Measurements from ENCODE around the gene TMEM145.

TMEM145 gene

DNA sequence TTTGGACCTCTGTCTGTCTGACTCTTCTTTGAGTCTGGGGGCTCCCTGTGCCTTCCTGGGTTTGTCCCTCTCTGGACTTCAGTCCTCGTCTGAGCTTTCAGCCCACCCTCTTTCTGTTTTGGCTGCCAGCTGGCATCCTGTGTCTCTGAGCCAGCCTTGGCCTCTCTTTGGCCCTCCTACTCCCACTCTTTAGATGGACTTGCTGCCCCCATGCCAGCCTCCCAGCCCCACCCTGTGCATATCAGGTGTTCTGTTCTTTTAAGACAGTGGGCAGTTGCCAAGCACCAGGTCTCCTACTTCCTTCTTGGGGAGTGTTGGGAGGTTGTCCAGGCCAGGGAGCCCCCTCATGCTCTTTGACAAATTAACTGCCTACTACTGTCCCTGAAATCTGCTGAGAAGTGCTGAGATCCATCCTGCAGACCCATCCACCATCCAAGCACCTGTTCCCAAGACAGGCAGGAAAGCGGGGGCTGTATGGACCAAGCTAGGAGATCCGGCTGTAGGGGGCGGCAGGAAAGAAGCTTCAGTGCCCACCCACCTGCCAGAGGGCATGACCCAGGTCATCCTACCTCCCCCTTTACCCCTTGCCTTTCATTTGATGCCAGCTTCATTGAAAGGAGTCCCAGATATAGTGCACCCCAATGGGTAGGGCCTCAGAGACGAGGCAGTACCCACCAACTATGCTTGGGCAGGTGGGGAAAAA is 34.5 kb upstream of the TMEM145 start:
- no peak for DNase-seq

DNA sequence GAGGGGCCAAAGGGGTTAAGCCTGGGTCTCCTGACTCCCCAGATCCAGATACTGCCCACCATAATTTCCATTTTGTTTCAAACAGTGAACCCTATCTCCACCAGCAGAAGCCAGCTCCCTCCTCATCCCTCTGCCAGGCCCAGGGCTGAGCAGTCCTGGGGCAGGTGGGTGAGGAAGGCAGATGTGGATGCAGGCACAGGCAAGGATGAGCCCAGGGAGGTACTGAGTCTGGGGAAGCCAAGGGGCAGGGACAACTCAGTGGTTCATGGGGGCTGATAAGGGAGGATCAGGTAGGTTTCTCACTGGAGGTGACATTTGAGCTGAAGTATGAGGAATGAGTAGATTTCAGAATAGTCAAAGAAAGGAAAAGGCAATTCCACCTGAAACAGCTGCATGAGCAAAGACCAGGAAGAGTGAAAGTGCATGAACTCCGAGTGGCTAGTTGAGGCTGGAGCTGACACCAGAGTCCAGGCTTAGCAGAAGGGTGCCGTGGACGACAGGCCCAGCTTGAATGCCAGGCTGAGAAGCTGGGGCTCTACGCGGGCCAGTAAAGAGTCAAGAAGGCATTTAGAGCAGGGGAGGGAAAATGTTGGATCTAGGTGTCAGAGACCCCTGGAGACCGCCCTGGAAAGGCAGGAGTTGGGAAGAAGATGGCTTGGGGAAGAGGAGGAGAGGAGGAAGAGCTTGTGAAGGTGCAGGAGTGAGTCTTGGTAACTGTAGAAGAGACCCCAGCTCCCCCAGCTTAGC is 33.8 kb upstream of the TMEM145 start:
- no peak for DNase-seq

DNA sequence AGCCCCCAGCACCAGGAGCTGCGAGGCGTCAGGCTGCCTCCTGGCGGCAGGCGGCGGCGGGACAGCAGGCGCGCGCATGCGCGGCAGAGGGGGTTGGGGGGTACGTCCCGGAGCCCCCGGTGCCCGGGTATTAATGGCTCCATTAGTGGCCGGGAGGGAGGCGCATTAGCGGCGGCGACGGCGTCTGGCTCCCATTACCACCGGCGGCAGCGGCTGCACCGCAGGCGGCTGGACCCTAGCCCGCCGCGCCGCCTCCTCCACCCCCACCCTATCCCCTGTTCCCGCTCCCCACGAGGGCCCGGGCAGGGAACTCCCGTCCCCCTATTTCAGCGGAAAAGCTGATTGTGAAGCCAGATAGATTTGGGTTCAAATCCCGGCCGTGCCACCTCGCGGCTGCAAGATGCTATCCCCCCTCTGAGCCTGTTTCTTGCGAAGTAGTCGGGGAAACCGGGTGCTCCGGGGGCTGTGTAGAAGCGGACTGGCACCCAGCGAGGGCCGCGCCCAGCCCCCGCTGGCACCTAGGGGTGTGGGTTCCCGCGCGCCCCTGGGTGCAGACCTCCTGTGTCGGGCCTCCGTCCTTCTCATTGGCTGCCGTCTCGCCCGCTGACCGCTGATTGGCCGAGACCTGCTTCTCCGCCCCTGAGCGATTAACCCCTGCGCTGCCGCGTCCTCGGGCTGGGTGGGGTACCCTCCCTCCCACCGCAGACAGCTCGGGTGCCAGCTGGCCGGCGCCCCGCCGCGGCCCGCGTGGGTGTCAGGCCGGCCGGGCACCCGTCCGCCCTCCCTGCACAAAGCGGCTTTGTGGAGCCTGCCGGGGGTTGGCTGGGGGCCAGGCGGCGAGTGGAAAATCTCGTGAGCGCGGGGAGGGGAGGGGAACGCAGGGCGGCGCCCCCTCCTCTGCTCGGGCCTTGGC is 33.0 kb upstream of the TMEM145 start:
- DNase-seq, result peak; percentile 95

DNA sequence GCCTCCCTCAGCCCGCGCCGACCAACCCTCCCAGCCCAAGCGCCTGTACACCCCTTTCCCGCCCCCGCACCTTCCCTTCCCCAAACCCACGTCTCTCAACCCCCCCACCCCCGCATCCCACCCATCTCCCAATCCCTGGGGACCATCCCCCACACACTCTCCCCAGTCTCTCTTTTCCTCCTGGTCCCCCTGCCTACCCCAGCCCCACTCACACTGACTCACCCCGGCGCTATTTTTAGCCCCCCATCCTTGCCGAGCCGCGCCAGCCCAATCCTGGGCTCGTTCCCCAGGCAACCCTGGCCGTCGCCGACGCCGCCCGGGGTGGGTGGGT is 32.3 kb upstream of the TMEM145 start:
- DNase-seq, result no peak

DNA sequence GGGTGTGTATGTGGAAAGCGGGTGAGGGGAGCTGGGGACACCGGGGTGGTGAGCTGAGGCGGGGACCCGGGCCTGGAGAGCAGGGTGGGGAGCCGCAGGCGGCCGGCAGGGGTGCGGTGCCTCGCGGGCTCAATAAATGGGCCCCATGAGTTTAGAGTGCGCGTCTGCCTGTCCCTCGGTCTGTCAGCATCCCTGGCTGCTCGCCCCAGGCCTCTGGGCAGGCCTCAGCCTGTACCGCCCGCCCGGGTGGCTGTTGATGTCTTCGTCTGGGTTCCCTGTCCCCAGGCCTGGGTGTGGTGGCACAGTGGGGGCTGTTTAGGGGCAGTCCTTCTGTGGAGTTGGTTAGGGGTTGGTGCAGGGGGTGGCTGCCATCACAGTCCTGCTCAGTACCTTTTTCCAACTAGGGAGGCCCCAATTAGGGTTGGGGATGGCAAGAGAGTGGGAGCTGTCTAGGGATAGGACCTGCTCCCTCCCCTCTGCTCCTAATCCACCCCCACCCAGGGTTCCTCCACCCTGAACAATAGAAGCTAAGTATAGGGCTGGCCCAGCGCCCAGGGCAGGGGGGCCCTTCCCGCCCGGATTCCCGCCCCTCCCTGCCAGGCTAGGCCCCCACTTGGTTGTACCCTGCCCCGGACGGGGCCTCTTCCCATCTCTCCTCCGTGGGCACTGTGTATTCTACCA is 31.8 kb upstream of the TMEM145 start:
- DNase-seq, result peak; percentile 62

DNA sequence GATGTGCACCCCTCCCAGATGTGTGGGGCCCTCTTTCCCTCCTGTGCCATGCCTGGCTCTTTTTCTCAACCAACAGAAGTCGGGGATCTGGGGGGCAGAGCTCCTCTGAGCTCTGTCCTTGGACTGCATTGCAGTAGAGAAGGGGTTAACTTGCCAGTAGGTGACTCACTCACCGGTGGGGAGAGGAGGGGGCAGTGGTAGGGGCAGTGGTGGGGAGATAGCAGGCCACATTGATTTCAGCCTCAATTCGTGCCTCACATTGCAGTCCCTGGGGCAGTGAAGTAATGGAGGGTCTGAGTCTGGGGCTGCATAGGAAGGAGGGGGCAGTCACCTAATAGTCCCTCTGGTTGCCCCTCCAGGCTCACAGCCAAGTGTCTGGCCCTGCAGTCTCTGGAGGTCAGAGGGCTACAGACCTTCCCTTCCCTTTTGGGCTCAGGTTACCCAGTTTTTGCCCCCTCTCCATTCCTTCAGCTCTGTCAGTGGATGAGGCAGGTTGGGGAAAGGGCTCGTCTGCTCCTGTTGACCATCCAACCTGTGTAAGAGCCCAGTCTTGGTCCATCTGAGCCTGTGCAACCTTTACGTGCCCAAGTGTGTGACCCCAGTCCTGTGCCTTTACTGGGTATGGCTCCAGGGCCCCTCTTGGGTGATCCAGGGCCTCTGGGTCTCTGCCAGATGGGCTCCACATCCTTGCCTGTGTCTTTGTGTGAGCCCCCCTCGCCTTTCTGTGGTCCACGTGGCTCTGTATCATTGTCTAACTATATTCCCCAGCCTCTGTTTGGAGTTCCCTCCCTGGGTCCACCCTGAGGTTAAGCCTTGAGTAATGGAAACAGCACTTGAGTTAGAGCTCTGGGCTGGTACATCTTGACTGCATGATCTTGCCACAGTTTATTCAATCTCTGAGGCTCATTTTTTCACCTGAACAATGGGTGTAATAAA is 31.0 kb upstream of the TMEM145 start:
- peak; percentile 47 for DNase-seq

DNA sequence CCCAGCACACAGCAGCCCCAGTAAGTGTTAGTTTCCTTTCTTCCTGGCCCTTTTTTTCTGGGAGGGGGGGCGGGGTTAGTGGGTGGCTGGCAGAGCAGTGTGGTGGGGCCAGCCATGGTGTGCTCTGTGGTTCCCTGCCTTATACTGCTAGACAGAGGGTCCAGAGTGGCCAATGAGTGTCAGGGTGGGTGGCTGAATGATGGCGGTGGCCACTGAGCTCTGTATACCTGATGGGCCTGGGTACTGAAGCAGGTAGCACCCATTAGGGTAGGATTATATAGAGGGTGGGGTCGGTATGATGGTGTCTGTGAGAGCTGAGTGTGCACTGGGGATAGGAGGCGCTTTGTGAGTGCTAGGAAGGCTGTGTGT is 30.3 kb upstream of the TMEM145 start:
- no peak for DNase-seq

DNA sequence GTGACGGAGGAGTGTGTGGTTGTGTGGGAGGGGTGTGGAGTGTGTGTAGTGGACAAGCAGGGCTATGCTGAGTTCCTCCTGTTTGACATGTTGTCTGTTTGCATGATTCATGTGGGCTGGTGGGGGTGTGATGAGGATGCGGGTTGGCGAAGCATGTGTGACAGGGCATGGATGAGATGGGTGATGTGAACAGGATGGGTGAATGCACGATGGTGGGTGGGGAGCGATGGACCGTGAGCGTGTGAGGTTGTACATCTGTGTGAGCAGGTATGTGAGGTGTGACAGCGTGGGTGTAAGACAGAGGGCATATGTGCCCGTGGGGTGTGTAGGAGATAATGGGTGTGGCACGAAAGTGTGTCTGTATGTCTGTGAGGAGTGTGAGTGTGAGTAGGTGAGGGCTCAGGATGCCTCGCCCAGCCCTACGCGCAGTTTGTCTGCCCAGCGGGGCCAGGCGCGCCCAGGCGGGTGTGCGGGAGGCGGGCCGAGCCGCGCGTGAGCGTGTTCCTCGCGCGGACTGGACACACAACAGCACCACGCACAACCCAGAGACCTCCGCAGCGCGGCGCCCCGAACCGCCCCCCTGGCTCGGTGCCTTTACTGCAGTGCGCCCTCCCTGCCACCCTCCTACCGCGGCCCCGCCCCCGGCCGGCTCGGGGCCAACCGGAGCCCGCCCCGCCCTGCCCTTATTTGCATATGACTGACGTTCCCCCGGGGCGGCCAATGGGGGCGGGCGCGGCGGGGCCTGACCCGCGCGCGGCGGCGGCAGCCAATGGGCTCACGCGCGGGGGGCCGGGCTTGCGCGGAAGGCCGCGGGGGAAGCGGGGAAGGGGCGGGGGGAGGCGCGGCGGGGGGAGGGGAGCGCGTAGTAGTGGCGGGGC is 29.7 kb upstream of the TMEM145 start:
- DNase-seq, result peak; percentile 89

DNA sequence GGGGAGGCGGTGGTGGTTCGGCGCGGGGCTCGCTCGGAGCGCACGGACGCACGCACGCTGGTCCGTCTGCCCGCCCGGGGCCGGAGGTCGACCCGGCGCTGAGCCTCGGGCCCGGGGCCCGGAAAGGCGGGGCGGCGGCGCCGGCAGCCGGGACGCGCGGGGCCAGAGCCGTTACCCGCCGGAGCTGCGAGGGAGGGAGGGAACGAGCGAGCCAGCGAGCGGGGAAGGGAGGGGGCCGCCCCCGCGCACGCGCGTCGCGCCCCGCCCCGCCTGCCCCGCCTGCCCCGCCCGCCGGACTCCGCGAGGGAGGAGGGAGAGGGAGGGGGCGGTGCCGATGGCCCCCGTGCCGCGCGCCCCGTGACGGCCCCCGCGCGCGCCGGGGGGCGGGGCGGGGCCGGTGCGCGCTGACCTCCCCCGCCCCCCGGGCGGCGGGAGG is 29.0 kb upstream of the TMEM145 start:
- no peak for DNase-seq

DNA sequence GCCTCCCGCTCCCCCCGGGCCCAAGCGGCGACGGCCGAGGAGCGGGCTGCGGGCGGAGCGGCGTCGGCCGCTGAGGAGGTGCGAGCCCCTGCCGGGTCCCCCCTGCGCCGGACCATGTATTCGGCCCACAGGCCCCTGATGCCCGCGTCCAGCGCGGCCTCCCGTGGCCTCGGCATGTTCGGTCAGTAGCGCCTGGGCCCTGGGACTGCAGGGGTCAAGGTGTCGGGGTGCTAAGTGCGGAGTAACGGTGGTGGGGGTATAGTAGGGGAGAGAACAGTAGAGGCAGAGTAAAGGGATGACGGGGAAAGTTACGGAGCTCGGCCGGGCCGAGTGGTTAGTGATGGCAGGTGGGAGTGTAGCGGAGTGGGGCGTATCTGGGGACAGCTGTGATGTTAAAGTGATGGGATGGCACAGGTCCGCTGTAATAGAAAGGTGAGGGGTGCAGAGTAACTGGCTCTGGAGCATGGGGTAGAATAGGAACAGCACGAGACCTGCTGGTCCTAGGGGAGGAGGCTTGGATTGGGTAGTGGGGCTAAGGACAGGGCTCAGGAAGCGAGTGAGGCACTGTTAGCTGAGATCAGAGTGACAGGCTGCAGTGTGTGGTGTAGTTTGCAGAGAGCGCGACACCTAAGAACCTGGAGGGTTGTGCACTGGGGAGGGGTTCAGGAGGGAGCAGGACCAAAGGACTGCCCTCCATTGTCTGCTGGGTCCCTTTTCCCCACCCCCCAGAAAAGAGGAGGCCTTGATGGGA is 28.3 kb upstream of the TMEM145 start:
- peak; percentile 65 for DNase-seq

DNA sequence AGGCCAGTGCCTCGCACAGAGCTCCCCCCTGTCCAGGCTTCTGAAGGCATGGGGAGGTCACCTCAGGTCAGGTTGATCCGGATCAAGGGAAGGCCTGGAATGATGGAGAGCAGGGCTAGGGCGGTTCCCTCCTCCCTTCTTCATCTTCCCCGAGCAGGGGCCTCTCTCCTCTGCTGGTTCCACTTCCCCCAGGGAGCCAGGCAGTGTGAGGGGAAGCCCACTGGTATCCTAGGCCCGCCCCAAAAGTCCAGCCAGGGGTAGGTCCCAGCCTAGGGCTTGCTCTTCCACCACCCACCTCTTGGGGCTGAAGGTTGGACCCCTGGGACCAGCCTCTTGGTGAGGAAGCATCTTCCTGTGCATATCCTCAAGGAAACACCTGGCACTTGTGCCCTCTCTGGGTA is 27.6 kb upstream of the TMEM145 start:
- DNase-seq, result peak; percentile 49

DNA sequence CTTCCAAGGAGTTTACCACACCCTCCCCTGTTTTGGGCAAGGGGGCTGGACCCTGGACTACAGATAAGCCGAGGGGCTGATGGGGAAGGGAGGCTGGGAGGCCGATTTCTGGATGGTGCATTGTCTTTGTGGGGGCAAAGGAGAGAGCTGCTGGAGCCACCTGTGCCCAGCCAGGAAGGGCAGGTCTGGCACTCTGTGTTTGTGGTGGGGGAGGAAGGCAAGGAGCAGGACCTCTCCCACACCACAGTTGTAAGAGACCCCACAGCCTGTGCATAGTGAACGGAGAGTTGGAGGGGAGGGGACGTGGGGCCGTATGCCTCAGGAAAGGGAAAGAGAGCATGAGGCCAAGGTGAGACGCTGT is 27.1 kb upstream of the TMEM145 start:
- no peak for DNase-seq

DNA sequence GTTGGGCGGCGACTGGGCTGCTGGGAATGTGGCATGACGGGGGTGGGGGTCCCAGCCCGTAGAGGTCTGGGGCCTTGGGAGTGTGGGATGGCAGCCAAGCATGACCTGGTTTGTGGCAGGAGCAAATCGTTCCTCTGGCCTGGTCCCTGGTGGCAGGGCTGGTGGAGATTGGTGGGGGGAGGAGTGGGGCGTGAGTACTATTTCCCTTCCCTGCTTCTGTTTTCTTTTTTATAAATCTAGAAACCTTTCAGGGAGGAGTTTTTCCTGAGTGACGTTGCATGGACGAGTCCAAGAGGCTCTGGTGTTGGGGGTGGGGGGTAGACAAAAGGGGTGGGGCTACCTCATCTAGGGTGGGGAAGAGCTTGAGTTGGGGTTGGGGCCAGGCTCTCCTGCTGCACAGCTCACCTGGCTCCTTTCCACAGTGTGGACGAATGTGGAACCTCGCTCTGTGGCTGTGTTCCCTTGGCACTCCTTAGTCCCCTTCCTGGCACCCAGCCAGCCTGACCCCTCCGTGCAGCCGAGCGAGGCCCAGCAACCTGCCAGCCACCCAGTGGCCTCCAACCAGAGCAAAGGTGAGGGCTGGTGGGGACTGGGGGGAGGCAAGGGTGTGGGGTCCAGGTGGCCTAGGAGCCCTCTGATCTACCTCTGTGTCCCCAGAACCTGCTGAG is 26.6 kb upstream of the TMEM145 start:
- no peak for DNase-seq

DNA sequence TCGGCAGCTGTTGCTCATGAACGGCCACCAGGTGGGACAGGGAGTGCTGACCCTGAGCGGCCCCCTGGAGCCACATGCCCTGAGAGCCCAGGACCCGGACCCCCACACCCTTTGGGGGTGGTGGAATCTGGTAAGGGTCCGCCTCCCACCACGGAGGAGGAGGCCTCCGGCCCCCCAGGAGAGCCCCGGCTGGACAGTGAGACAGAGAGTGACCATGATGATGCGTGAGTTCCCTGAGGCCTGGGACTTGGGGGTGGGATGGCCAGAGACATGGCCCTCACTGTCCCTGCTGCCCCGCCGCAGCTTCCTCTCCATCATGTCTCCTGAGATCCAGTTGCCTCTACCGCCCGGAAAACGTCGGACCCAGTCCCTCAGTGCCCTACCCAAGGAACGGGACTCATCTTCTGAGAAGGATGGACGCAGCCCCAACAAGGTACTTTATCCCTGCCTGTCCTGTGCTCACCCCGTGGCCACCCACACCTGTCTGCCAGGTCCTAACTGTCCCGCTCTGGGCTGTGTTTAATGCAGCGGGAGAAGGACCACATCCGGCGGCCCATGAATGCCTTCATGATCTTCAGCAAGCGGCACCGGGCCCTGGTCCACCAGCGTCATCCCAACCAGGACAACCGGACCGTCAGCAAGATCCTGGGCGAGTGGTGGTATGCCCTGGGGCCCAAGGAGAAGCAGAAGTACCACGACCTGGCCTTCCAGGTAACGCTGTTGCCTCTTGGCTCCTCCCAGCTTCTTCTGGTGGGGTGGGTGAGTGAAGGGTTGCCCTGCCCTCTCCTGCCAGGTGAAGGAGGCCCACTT is 25.9 kb upstream of the TMEM145 start:
- no peak for DNase-seq

DNA sequence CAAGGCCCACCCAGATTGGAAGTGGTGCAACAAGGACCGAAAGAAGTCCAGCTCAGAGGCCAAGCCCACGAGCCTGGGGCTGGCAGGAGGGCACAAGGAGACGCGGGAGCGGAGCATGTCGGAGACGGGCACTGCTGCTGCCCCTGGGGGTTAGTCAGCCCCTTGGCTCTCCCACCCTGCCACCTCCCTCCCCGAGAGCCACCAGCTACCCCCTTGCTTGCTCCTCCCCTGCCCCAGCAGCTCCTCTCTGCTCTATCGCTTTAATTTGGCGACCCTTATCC is 25.3 kb upstream of the TMEM145 start:
- DNase-seq, result no peak

DNA sequence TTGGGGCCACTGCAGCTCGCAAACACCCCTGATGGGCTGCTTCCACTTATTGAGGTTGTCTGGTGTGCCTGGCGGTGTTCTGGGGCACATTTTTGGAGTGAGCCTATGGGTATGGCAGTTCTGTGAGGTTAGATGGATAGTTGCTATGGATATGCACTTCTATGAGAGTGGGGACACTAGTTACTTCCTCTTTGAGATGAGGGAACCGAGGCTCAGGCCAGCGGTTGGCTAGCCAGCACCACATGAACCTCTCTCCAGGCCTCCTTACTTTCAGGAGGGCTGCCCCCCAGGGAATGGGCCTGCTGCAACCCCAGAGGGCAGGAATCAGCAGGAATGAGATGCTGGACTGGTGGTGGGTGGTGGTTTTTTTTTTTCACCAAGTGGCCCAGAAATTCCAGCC is 24.7 kb upstream of the TMEM145 start:
- no peak for DNase-seq

DNA sequence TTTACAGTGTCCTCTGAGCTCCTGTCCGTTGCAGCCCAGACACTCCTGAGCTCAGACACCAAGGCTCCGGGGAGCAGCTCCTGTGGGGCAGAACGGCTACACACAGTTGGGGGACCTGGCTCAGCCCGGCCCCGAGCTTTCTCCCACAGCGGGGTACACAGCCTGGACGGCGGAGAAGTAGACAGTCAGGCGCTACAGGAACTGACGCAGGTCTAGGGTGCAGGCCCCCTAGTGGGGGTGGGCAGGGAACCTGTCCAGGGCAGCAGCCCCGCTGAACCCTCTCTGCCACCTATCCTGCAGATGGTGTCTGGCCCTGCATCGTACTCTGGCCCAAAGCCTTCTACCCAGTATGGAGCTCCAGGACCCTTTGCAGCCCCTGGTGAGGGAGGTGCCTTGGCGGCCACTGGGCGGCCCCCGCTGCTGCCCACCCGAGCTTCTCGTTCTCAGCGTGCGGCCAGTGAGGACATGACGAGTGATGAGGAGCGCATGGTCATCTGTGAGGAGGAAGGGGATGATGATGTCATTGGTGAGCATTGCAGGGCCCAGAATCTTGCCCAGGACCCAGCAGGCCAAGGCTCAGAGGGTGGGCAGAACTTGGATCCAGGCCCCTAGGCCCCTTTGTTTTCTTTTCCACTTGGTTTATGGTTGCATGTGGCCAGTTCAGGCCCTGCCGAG is 24.1 kb upstream of the TMEM145 start:
- no peak for DNase-seq

DNA sequence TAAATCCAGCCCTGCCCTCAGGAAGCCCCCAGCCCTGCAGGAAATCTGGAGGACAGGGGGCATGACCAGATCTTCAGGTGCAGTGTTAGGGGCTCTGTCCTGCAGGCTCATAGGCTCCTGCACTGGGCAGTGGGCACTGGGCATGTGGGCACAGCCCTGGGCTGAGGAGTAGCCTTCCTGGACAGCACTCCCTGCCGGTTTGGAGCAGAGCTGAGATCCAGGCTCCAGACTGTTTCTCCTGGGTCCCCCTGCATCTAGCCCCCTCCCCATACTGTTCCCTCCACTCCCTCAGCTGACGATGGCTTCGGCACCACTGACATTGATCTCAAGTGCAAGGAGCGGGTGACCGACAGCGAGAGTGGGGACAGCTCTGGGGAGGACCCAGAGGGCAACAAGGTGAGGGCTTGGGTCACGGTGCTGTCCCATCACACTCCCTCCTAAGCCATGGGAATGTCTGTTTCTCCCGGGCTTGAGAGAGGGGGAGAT is 23.5 kb upstream of the TMEM145 start:
- no peak for DNase-seq
